Activated T-cell treated with anti-CD3 and anti-CD28 coated beads, Interleukin-2, amount 50 U/mL, for 24 hours (primary cell): ENCODE data around the gene NRF1.

Experiments used
- DNase-seq: peaks from one replicate; pipeline ENCODE4 v3.0.0-alpha.2; 2020
- H3K27ac Mint-ChIP-seq: 2 replicates; pipeline ENCODE4 v1.8.0; 2020; ENCODE audit warnings: mild to moderate bottlenecking, mixed read lengths
- H3K27me3 Mint-ChIP-seq: 2 replicates; pipeline ENCODE4 v1.8.0; 2020; ENCODE audit warnings: mixed read lengths
- H3K36me3 Mint-ChIP-seq: 2 replicates; pipeline ENCODE4 v1.8.0; 2020; ENCODE audit warnings: low read depth, mixed read lengths
- H3K4me1 Mint-ChIP-seq: 2 replicates; pipeline ENCODE4 v1.8.0; 2020; ENCODE audit warnings: low read depth, mixed read lengths
- H3K4me3 Mint-ChIP-seq: 2 replicates; pipeline ENCODE4 v1.8.0; 2020; ENCODE audit warnings: mild to moderate bottlenecking, moderate library complexity, mixed read lengths
- H3K9me3 Mint-ChIP-seq: 2 replicates; pipeline ENCODE4 v1.8.0; 2020; ENCODE audit warnings: mixed read lengths

The NRF1 gene

DNA sequence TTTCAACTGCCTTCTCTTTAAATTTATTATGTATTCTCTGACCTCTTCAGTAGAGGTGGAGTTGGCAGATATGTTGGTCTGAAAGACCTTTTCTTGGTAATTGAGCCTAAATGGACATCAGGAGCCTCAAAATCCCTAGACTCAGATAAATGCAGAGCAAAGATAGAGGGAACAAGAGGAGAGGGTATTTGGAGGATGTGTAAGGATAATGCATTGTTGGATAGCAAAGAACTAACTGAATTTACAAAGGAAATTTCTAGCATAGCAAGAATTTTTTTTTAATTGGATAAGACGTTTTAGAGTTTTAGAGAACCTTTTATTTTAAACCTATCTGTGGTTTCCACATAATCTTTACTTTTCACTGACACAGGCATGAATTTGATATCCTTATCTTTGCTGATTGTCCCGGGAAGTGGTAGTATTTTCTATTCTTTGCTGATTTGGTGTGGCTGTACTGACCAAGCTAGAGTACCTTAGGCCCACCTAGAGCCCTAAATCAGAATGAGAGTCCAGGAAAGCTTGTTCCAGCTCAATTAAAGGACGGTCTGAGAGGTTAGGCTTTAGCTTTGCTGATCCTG lies 91.3 kb downstream of the NRF1 start:
- DNase-seq = no peak
- Mint-ChIP-seq H3K4me1 (peaks cover 20% of the 10 kb centered on the region), H3K4me3 (no peak overlapping the region), H3K27ac (no peak overlapping the region), H3K27me3 (no peaks in the 10 kb centered on the region), H3K9me3 (no peaks in the 10 kb centered on the region), H3K36me3 (peaks cover 24% of the 10 kb centered on the region)

DNA sequence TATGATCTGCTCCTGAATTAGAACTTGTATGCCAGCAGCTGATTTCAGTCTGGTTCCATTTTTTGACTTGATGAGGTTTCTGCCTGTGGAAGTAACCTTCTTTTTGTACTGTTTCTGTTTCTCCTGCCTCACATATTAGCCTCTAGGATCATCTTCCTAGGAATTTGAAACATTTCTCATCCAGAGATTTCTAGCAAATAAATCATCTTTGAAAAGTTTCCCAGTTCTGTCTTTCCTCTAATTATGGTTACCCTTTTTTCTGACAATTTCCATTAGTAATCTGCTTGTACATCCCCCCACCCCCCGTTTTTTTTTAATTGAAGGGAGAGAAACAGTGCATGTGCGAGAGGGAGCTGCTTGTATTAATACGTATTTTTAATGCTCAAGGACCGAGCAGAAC lies 92.2 kb downstream of the NRF1 start:
- Mint-ChIP-seq H3K36me3 (peaks cover 25% of the 10 kb centered on the region), H3K9me3 (no peaks in the 10 kb centered on the region), H3K4me3 (no peak overlapping the region), H3K4me1 (peaks cover 22% of the 10 kb centered on the region), H3K27me3 (no peaks in the 10 kb centered on the region), H3K27ac (no peak overlapping the region)
- no peak for DNase-seq

DNA sequence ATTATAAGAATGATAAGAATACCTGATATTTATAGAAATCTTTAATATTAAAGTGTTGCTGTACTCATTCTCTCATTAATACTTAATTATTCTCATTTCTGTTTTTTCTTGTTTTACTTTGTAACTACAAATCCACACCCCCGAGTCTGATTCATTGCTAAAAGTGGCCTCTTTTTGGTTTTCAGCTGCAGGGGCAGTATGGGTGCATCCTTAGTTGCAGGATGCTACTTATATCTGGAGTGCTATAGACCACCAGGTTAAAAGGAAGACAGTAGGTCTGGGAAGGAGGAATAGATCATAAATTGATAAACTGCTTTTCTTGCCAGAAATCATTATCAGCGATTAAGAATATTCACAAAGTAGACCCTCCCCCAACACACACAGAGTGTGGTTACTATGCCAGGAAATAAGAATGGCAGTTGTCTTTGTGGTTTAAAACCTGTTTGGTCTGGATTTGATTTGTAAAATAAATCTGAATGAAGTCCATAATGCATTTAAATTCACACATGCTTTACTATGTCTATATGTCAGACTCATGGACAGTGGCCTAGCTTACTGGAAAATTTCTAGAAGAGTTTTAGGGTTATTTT lies 96.5 kb downstream of the NRF1 start:
- Mint-ChIP-seq H3K4me1 (peaks cover 17% of the 10 kb centered on the region), H3K27me3 (no peaks in the 10 kb centered on the region), H3K36me3 (peaks cover 57% of the 10 kb centered on the region), H3K9me3 (no peaks in the 10 kb centered on the region), H3K4me3 (no peak overlapping the region), H3K27ac (no peak overlapping the region)
- no peak for DNase-seq

DNA sequence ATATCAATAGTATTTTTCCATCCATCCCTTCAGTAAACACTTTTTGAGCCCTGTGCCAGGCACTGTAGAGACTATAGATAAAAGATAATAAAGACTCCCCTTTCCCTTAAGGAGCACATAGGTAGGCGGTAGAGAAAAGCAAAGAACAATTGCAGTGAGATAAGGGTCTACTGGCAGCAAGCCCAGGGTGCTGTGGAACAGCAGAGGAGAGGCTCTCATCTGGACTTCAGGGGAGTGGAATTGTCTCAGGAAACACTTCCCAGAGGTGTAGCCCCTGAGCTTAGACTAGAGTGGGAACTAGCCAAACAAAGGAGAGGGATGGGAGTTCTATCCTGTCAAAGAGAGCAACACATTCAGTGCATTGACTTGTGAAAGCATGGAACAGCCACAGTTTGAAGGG lies 102.0 kb downstream of the NRF1 start:
- no peaks in the 10 kb centered on the region for H3K27me3 Mint-ChIP-seq
- peaks cover 93% of the 10 kb centered on the region for H3K36me3 Mint-ChIP-seq
- H3K9me3 Mint-ChIP-seq = no peaks in the 10 kb centered on the region
- H3K4me1 Mint-ChIP-seq = no peaks in the 10 kb centered on the region
- H3K4me3 Mint-ChIP-seq = no peak overlapping the region
- no peak overlapping the region for H3K27ac Mint-ChIP-seq
- DNase-seq = no peak

DNA sequence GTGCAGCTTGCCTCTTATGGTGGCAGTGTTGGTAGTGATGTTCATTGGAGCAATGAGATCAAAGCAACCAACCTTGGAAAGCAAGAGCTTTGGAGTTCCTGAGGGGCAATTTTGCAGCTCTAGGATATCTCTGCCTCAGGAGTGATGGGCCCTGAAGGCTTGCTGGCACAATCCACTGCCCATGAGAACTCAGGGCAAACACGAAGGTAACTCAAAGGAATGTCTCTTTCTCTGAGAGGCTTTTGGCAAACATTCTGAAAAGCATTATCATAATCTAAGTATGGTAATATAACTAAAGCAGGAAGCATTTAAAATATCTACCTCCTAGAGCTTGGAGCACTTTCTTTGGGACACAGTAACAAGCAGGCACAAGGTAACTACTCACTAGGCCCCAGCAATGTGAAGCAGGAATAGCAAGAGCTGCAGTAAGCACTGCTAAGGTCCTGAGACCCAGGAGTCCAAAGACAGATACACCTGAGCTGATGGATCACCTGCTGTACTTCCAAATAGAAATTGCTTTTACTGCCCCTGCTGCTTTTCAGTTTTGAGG lies 103.1 kb downstream of the NRF1 start:
- DNase-seq = no peak
- Mint-ChIP-seq H3K4me1 (no peaks in the 10 kb centered on the region), H3K9me3 (no peaks in the 10 kb centered on the region), H3K36me3 (peaks cover 92% of the 10 kb centered on the region), H3K27me3 (no peaks in the 10 kb centered on the region), H3K4me3 (no peak overlapping the region), H3K27ac (no peak overlapping the region)

DNA sequence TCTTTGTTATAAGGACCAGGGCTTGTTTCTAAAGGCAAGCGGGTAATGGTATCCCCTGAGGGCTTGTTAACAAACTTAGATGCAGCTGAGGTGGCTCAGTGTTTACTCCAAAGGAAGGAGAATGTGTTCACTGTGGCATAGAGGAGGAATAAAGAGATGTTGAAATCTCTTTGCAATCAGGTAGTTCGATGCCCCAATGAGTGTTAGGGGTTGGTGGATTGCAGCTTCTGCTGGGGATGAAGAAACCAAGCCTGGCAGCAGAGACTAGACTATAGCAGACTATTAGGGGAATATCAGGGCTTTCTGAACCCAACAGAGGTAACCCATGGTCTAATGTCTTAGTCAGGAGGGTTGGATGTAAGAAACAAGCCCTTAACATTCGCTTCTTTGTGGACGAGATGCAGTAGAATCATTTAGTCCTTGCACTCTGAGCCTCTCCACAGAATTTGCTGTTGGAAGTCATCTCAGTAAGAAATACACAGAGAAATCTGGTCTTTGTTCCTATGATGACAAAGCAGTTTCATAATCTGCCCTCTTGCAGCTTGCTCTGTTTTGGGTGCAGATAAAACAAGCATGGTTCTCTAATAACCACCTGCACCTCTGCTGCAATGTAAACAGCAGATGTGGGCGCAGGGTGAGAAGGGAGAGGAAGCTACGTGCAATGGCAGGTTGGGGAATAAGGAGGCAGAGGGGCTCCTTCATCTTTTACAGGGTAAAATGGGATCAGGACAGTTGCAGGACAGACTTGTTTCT lies 108.6 kb downstream of the NRF1 start:
- Mint-ChIP-seq H3K27ac (peak overlapping the region; percentile 57), H3K36me3 (peaks cover 88% of the 10 kb centered on the region), H3K4me1 (no peaks in the 10 kb centered on the region), H3K27me3 (no peaks in the 10 kb centered on the region), H3K9me3 (no peaks in the 10 kb centered on the region), H3K4me3 (no peak overlapping the region)
- DNase-seq = no peak

DNA sequence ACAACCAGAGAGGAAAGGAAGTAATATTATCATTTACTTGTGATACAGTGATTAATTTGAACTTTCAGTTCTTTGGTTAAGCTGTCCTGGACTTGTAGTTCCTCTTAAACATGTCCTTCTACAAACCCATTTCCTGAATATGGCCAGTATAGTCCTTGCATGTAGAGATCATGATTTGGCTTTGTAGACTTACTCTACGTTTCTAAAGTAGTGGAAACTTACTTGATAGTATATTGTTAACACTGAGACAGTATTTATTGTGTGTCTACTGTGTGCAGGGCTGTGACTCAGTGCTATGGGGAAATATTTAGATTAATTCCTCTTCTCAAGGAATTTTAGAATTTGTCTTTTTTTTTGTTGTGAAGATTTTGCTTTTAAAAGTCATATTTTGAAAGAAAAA lies 109.5 kb downstream of the NRF1 start:
- no peak for DNase-seq
- Mint-ChIP-seq H3K9me3 (no peaks in the 10 kb centered on the region), H3K4me1 (no peaks in the 10 kb centered on the region), H3K27me3 (no peaks in the 10 kb centered on the region), H3K27ac (no peak overlapping the region), H3K36me3 (peaks cover 85% of the 10 kb centered on the region), H3K4me3 (no peak overlapping the region)

DNA sequence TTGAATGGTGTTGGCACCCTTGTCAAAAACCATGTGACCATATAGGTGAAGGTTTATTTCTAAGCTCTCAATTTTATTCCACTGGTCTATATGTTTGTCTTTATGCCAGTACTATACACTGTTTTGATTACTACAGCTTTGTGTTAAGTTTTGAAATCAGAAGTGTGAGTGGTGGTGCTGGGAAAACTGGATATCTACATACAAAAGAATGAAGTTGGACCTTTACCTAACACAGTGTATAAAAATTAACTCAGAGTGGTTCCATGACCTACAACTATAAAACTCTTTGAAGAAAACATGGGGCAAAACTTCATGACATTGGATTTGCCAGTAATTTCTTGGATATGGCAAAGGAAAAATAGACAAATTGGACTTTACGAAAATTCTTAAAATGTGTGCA lies 112.2 kb downstream of the NRF1 start:
- DNase-seq = no peak
- Mint-ChIP-seq H3K27me3 (no peaks in the 10 kb centered on the region), H3K4me1 (no peaks in the 10 kb centered on the region), H3K9me3 (no peaks in the 10 kb centered on the region), H3K36me3 (peaks cover 83% of the 10 kb centered on the region), H3K27ac (no peak overlapping the region), H3K4me3 (no peak overlapping the region)

DNA sequence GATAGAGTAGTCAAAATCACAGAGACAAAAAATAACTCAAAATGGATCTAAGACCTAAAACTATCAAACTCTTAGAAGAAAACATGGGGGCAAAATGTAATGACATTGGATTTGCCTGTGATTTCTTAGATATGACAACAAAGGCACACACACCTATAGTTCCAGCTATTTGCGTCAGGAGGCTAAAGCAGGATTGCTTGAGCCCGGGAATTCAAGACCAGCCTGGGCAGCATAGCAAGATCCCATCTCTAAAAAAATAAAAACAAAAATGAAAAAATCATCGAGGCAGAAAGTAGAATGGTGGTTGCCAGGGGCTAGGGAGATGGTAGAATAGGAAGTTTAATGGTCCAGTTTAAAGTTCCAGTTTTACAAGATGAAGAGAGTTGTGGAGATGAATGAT lies 113.3 kb downstream of the NRF1 start:
- H3K4me1 Mint-ChIP-seq = no peaks in the 10 kb centered on the region
- no peaks in the 10 kb centered on the region for H3K27me3 Mint-ChIP-seq

DNA sequence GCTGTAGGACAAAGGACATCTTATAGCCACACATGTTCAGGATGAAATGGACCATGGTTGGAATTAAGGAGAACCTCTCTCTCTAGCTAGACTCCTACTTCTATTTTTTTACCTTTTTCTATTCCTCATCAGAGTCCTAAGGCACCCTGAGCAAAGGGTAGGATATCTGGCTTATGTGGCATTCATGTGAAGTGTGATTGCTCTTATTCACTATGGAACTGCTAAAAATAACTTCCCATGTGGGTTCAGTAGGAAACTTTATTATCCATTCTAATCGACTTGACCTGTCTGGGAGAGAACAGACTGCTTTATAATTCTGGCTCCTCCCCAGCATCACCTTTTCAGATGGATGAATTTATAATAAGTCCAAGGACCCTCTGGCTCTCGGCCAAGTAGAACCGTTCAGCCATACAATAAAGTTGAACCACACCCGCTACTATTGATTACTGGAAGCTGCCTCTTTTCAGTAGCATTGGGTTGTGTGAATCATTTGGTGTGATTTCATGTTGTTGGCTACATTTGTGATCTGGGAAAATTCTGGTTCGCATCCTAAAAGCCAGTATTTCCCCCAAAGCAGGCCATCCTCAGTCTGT lies 117.5 kb downstream of the NRF1 start:
- Mint-ChIP-seq H3K4me3 (no peak overlapping the region), H3K27ac (no peak overlapping the region), H3K9me3 (no peaks in the 10 kb centered on the region), H3K4me1 (no peaks in the 10 kb centered on the region), H3K36me3 (peaks cover 85% of the 10 kb centered on the region), H3K27me3 (no peaks in the 10 kb centered on the region)
- DNase-seq = no peak

More for the DNA sequence above, 113.3 kb downstream of the NRF1 start:
- Mint-ChIP-seq H3K9me3 (no peaks in the 10 kb centered on the region), H3K27ac (no peak overlapping the region), H3K4me3 (no peak overlapping the region), H3K36me3 (peaks cover 84% of the 10 kb centered on the region)
- no peak for DNase-seq

DNA sequence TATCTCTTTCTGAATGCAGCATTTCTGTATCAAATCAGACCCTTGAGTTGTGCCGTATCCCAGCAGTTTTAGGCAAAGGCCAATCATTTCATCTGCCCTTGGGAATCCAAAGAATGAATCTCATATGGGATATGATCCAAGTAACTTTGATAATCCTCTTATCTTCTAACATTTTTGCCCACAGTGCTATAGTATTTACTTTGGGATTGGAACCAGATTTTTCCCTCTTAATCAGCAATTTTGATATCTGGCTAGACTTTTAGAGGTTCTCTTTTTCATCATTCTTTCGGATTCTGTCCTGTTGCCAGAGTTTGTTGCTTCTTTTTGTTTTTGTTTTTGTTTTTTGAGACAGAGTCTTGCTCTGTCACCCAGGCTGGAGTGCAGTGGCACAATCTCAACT lies 118.0 kb downstream of the NRF1 start:
- Mint-ChIP-seq H3K27me3 (no peaks in the 10 kb centered on the region), H3K36me3 (peaks cover 85% of the 10 kb centered on the region), H3K27ac (peak overlapping the region; percentile 44), H3K4me3 (no peak overlapping the region), H3K9me3 (no peaks in the 10 kb centered on the region), H3K4me1 (no peaks in the 10 kb centered on the region)
- DNase-seq = no peak

DNA sequence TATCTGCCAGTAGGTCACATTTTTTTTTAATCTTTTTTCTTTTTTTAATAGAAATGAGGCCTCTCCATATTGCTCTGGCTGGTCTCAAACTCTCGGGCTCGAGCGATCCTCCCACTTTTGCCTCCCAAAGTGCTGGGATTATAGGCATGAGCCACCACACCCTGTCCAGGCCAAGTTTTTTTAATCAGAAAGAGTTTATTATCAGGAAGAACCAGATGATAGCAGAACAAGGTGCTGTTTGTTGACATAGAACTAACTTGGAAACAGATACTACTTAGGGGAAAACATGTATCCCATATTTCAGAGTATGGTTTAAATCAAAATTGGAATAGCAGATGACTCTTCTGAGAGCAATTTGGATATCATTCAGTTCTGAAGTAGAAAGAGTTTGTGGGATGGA lies 118.6 kb downstream of the NRF1 start:
- Mint-ChIP-seq H3K27ac (no peak overlapping the region), H3K9me3 (no peaks in the 10 kb centered on the region)

DNA sequence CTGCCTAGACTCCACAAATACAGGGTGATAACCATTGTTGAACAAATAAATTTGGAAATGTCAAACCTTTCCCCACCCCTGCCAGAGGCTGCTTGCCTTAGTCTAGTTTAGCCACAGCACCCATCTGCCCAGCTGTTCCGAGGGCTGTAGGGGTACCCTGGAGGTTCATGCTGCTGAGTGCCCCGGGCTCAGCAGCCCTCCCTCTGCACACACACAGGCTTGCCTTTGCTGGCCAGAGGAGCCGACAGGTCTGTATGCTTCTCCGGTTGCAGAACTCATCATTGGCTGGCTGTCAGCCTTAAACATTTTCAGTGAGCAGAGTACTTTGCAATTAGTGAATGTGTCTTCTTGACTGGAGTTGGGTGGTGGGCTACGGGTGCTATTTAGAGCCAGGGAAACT lies 122.9 kb downstream of the NRF1 start:
- Mint-ChIP-seq H3K9me3 (no peaks in the 10 kb centered on the region), H3K4me3 (no peak overlapping the region), H3K27me3 (no peaks in the 10 kb centered on the region), H3K27ac (no peak overlapping the region), H3K4me1 (peaks cover 3% of the 10 kb centered on the region), H3K36me3 (peaks cover 79% of the 10 kb centered on the region)
- DNase-seq = no peak

More for the DNA sequence above, 118.6 kb downstream of the NRF1 start:
- no peaks in the 10 kb centered on the region for H3K4me1 Mint-ChIP-seq
- no peak overlapping the region for H3K4me3 Mint-ChIP-seq
- no peak for DNase-seq
- H3K36me3 Mint-ChIP-seq = peaks cover 86% of the 10 kb centered on the region
- no peaks in the 10 kb centered on the region for H3K27me3 Mint-ChIP-seq

DNA sequence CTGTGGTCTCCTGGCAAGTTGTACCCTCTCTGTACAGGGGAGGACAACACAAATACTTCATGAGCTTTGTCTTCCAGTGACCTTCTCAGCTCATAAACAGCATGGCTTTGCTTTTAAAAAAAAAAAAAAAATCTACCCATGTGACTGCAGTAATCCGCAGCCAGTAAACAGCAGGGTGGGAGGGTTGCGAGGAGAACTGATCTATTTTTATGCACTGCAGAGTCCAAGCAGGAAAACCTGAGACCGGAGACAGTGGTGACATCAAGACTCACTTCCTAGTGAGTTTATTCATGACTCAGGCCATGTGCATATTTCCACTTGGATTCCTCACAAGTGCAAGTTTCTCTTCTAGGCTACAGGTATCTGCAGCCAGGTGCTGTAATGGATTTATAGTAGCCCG lies 127.9 kb downstream of the NRF1 start:
- Mint-ChIP-seq H3K4me3 (no peak overlapping the region), H3K9me3 (no peaks in the 10 kb centered on the region), H3K36me3 (peaks cover 73% of the 10 kb centered on the region), H3K27ac (peak overlapping the region; percentile 28), H3K27me3 (no peaks in the 10 kb centered on the region), H3K4me1 (peaks cover 3% of the 10 kb centered on the region)
- DNase-seq = no peak
